Astrocyte of the spinal cord (primary cell): Measurements from ENCODE around the gene LBP.
"Not testable (repeated sequence)": the region's sequence is repeated elsewhere in the genome, so short reads cannot be mapped to it uniquely, and the experiment has no call there.

Experiments used
- DNase-seq: peaks from one replicate; pipeline ENCODE4 v3.0.0; 2011; ENCODE audit warnings: low read depth, low spot score
- H3K4me3 ChIP-seq: 2 replicates; pipeline ENCODE4 v1.5.1; 2011; ENCODE audit warnings: low read depth, mild to moderate bottlenecking, low read length, moderate library complexity
- in situ Hi-C: cut with HindIII; loops from 2 replicates; pipeline ENCODE4 v1.10.0; 2017; ENCODE audit warnings: low sequenced_read_pairs
- TF ChIP-seq, protein P1 (sequence below): IDR thresholded peaks from 2 replicates; pipeline ENCODE4 v1.5.1; 2012; ENCODE audit warnings: low read depth, mild to moderate bottlenecking, low read length, inconsistent platforms

Gene LBP

DNA sequence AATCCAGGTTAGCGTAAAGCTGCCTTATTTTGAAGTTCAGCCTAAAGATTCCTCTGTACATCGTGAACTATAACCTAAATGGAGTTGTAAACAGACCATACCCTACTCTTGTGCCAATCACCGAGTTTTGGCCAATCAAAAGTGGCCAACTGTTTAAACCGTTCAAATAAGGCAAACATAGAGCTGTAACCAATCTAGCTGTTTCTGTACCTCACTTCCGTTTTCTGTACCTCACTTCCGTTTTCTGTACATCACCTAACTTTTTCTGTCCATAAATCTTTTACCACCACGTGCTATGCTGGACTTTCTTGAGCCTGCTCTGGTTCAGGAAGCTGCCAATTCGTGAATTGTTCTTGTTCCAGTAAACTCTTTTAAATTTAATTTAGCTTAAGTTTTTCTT lies 39.7 kb downstream of the LBP start:
- H3K4me3 ChIP-seq = no peak overlapping the region
- TF ChIP-seq, protein P1, sequence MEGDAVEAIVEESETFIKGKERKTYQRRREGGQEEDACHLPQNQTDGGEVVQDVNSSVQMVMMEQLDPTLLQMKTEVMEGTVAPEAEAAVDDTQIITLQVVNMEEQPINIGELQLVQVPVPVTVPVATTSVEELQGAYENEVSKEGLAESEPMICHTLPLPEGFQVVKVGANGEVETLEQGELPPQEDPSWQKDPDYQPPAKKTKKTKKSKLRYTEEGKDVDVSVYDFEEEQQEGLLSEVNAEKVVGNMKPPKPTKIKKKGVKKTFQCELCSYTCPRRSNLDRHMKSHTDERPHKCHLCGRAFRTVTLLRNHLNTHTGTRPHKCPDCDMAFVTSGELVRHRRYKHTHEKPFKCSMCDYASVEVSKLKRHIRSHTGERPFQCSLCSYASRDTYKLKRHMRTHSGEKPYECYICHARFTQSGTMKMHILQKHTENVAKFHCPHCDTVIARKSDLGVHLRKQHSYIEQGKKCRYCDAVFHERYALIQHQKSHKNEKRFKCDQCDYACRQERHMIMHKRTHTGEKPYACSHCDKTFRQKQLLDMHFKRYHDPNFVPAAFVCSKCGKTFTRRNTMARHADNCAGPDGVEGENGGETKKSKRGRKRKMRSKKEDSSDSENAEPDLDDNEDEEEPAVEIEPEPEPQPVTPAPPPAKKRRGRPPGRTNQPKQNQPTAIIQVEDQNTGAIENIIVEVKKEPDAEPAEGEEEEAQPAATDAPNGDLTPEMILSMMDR = no peak
- in situ Hi-C loops = no loop called here
- no peak for DNase-seq

GRCh38 chr20:38386851-38387250 lies 40.6 kb downstream of the LBP start:
- TF ChIP-seq, protein P1 = no peak

GRCh38 chr20:38387953-38388352 lies 41.7 kb downstream of the LBP start:
- in situ Hi-C loops = no loop called here
- TF ChIP-seq, protein P1 = no peak
- H3K4me3 ChIP-seq = no peak overlapping the region
- no peak for DNase-seq

More at GRCh38 chr20:38386851-38387250, 40.6 kb downstream of the LBP start:
- in situ Hi-C loops = no loop called here
- no peak for DNase-seq
- no peak overlapping the region for H3K4me3 ChIP-seq

GRCh38 chr20:38392356-38392755 lies 46.1 kb downstream of the LBP start:
- H3K4me3 ChIP-seq = no peak overlapping the region
- TF ChIP-seq, protein P1 = no peak
- DNase-seq = no peak
- in situ Hi-C loops = no loop called here

DNA sequence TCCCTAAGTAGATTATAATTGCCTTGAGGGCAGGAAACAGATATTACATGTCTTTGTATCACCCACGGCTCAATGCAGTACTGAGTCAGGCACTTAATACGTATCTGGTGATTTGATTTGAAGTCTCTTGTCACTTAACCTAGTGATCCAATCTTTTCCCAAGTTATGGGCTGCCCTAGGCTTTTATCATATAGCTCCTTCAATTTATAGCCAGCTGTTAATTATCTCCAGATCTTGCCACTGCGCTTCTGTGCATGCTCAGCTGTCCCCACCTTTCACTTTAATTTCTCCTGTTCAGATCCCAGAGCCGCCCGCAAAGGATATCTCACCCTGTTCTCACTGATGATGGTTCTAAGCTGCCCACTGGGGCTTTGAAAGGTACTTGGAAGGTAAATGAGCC lies 47.0 kb downstream of the LBP start:
- in situ Hi-C loops = no loop called here
- TF ChIP-seq, protein P1 = no peak
- no peak for DNase-seq
- no peak overlapping the region for H3K4me3 ChIP-seq

- no peak overlapping the region for H3K4me3 ChIP-seq
- in situ Hi-C loops = no loop called here
- no peak for DNase-seq
- TF ChIP-seq, protein P1 = no peak
These were observed 48.9 kb downstream of the LBP start for GRCh38 chr20:38395165-38395564.

DNA sequence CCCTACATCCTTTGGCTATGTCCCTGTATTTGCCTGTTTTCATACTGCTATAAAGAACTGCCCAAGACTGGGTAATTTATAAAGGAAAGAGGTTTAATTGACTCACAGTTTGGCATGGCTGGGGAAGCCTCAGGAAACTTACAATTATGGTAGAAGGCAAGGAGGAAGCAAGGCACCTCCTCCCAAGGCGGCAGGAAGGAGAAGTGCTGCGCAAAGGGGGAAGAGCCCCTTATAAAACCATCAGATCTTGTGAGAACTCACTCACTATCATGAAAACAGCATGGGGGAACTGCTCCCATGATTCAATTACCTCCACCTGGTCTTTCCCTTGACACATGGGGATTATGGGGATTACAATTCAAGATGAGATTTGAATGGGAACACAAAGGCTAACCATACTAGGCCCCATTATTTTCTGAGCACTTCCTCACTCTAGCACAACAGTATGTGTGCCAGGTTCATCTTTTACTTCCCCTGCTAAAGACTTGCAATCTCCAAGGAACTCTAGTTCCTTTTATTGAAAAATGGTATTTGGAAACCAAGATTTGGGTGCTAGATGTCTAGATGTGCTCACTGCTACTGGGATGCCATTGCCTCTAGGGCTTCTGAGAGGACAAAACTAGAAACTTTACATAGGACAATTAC lies 49.6 kb downstream of the LBP start:
- H3K4me3 ChIP-seq, DNase-seq, in situ Hi-C loops: not testable (repeated sequence)
